Activated naive CD4-positive, alpha-beta T cell treated with Interleukin-2 at 50 U/mL for 16 hours (primary cell): ENCODE measurements around the gene BRF1.

Source experiments
- DNase-seq: peaks from one replicate; pipeline ENCODE4 v3.0.0-alpha.2; 2020

BRF1 gene

GRCh38 chr14:105223770-105224544, 76.8 kb downstream of the BRF1 start:
- DNase-seq, result no peak

- DNase-seq, result no peak
Observed at GRCh38 chr14:105223260-105223659, 77.5 kb downstream of the BRF1 start.

GRCh38 chr14:105221598-105222178, 79.1 kb downstream of the BRF1 start:
- no peak for DNase-seq

GRCh38 chr14:105220699-105221597, 79.9 kb downstream of the BRF1 start:
- no peak for DNase-seq

- no peak for DNase-seq
Observed at GRCh38 chr14:105219753-105220152, 81.0 kb downstream of the BRF1 start.

GRCh38 chr14:105219043-105219612, 81.7 kb downstream of the BRF1 start:
- no peak for DNase-seq

- DNase-seq, result no peak
Observed at GRCh38 chr14:105218611-105219010, 82.2 kb downstream of the BRF1 start.

GRCh38 chr14:105217774-105218173, 83.0 kb downstream of the BRF1 start:
- no peak for DNase-seq

GRCh38 chr14:105216490-105217247, 84.1 kb downstream of the BRF1 start:
- no peak for DNase-seq

GRCh38 chr14:105215602-105216001, 85.2 kb downstream of the BRF1 start:
- no peak for DNase-seq

- no peak for DNase-seq
Observed at GRCh38 chr14:105214324-105214915, 86.4 kb downstream of the BRF1 start.

- DNase-seq, result no peak
Observed at GRCh38 chr14:105213361-105213760, 87.4 kb downstream of the BRF1 start.

GRCh38 chr14:105212541-105213300, 88.1 kb downstream of the BRF1 start:
- no peak for DNase-seq

GRCh38 chr14:105211758-105212089, 89.1 kb downstream of the BRF1 start:
- no peak for DNase-seq

- no peak for DNase-seq
Observed at GRCh38 chr14:105211086-105211757, 89.6 kb downstream of the BRF1 start.

GRCh38 chr14:105210266-105211025, 90.4 kb downstream of the BRF1 start:
- DNase-seq, result no peak

- no peak for DNase-seq
Observed at GRCh38 chr14:105209646-105210045, 91.2 kb downstream of the BRF1 start.

GRCh38 chr14:105209091-105209490, 91.7 kb downstream of the BRF1 start:
- no peak for DNase-seq

GRCh38 chr14:105208738-105209075, 92.1 kb downstream of the BRF1 start:
- no peak for DNase-seq
